Measurements from ENCODE around the gene CCT2. TPM values are rescaled to one million over a fixed set of nuclear protein-coding genes. Genes with fewer than 3 reads are reported as not detected.

Gene CCT2
- total RNA-seq, 1 donor from 2014 or later: 262 TPM

DNA sequence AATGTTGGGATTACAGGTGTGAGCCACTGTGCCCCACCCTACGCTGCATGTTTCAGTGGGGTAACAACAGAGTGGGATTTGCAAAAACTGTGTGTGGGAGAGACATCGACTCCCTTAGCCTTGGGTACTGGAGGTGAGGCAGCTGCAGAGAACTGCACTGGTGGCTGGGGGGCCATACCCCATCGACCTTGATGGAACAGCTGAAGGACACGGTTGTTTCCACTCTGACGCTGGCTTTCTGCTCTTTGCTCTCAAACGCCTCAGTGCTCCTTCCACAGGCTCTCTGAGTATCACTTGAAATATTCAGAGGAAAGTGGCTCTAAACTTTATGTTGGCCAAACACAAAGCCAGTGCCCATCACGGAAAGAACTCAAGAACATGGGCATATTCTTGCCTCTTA lies 56.3 kb downstream of the CCT2 start:
- Histone ChIP-seq H3K4me2 (ENCODE audit: low read length) (no peak overlapping the region), H3K27ac (ENCODE audit: low read depth, low read length) (no peak overlapping the region), H3K27me3 (ENCODE audit: insufficient read depth, low read length) (no peaks in the 10 kb centered on the region), H3K79me2 (ENCODE audit: insufficient read depth, low read length) (no peaks in the 10 kb centered on the region), H3K9me3 (ENCODE audit: insufficient read depth, low read depth, low read length) (no peaks in the 10 kb centered on the region), H4K20me1 (ENCODE audit: insufficient read depth, low read length) (no peaks in the 10 kb centered on the region), H3K4me1 (ENCODE audit: insufficient read depth, low read length) (no peaks in the 10 kb centered on the region), H2AFZ (ENCODE audit: low read depth, low read length) (no peak overlapping the region), H3K4me3 (ENCODE audit: insufficient read depth, low read depth, low read length) (no peak overlapping the region), H3K36me3 (ENCODE audit: insufficient read depth, low read length) (no peaks in the 10 kb centered on the region), H3K9ac (ENCODE audit: low read length) (no peak overlapping the region)
- Mint-ChIP-seq H3K36me3 (ENCODE audit: low read depth, unreplicated experiment) (no peaks in the 10 kb centered on the region), H3K4me1 (ENCODE audit: low read depth, unreplicated experiment) (no peaks in the 10 kb centered on the region), H3K9me3 (ENCODE audit: unreplicated experiment) (no peaks in the 10 kb centered on the region), H3K27ac (ENCODE audit: unreplicated experiment) (no peak overlapping the region), H3K4me3 (ENCODE audit: unreplicated experiment) (no peak overlapping the region), H3K27me3 (ENCODE audit: low read depth, unreplicated experiment) (no peaks in the 10 kb centered on the region)
- TF ChIP-seq, protein P1, sequence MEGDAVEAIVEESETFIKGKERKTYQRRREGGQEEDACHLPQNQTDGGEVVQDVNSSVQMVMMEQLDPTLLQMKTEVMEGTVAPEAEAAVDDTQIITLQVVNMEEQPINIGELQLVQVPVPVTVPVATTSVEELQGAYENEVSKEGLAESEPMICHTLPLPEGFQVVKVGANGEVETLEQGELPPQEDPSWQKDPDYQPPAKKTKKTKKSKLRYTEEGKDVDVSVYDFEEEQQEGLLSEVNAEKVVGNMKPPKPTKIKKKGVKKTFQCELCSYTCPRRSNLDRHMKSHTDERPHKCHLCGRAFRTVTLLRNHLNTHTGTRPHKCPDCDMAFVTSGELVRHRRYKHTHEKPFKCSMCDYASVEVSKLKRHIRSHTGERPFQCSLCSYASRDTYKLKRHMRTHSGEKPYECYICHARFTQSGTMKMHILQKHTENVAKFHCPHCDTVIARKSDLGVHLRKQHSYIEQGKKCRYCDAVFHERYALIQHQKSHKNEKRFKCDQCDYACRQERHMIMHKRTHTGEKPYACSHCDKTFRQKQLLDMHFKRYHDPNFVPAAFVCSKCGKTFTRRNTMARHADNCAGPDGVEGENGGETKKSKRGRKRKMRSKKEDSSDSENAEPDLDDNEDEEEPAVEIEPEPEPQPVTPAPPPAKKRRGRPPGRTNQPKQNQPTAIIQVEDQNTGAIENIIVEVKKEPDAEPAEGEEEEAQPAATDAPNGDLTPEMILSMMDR (IDR thresholded peaks at IDR 0.05; ENCODE audit: insufficient read depth, low read depth, low read length): no peak
- TF ChIP-seq EZH2 (IDR thresholded peaks at IDR 0.05; ENCODE audit: insufficient read depth, low read length): no peak
- no peak for DNase-seq (ENCODE audit: low read depth)
- FAIRE-seq: no peak

DNA sequence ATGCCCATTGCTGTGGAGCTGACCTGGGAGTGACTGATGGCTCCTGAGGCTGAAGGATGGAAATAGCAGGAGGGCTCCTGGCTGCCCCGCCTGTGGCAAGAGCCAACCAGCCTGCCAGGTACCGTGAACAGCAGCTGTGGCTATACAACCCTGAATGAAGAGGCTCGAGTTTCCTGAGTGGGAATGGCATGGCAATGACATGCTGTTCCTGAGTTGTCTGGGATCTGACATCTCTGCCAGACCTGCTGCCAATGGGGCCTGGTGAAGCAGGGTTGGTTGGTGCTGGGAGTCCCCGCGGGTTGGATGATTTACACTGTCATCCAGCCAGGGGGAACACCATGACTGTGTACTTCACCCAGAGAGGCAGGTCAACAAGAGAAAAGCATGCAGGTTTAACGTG lies 57.3 kb downstream of the CCT2 start:
- FAIRE-seq: no peak
- Histone ChIP-seq H3K27me3 (ENCODE audit: insufficient read depth, low read length) (no peaks in the 10 kb centered on the region), H3K36me3 (ENCODE audit: insufficient read depth, low read length) (no peaks in the 10 kb centered on the region), H3K27ac (ENCODE audit: low read depth, low read length) (no peak overlapping the region), H2AFZ (ENCODE audit: low read depth, low read length) (no peak overlapping the region), H3K9ac (ENCODE audit: low read length) (no peak overlapping the region), H3K4me1 (ENCODE audit: insufficient read depth, low read length) (no peaks in the 10 kb centered on the region), H3K79me2 (ENCODE audit: insufficient read depth, low read length) (no peaks in the 10 kb centered on the region), H3K9me3 (ENCODE audit: insufficient read depth, low read depth, low read length) (no peaks in the 10 kb centered on the region), H3K4me3 (ENCODE audit: insufficient read depth, low read depth, low read length) (no peak overlapping the region), H4K20me1 (ENCODE audit: insufficient read depth, low read length) (no peaks in the 10 kb centered on the region), H3K4me2 (ENCODE audit: low read length) (no peak overlapping the region)
- DNase-seq (ENCODE audit: low read depth): no peak
- H3K27me3 Mint-ChIP-seq (ENCODE audit: low read depth, unreplicated experiment): no peaks in the 10 kb centered on the region
- H3K4me3 Mint-ChIP-seq (ENCODE audit: unreplicated experiment): no peak overlapping the region
- no peaks in the 10 kb centered on the region for H3K9me3 Mint-ChIP-seq (ENCODE audit: unreplicated experiment)
- H3K4me1 Mint-ChIP-seq (ENCODE audit: low read depth, unreplicated experiment): no peaks in the 10 kb centered on the region
- H3K27ac Mint-ChIP-seq (ENCODE audit: unreplicated experiment): no peak overlapping the region
- no peak for TF ChIP-seq EZH2 (IDR thresholded peaks at IDR 0.05; ENCODE audit: insufficient read depth, low read length)
- TF ChIP-seq, protein P1 (IDR thresholded peaks at IDR 0.05; ENCODE audit: insufficient read depth, low read depth, low read length): no peak
- H3K36me3 Mint-ChIP-seq (ENCODE audit: low read depth, unreplicated experiment): no peaks in the 10 kb centered on the region

DNA sequence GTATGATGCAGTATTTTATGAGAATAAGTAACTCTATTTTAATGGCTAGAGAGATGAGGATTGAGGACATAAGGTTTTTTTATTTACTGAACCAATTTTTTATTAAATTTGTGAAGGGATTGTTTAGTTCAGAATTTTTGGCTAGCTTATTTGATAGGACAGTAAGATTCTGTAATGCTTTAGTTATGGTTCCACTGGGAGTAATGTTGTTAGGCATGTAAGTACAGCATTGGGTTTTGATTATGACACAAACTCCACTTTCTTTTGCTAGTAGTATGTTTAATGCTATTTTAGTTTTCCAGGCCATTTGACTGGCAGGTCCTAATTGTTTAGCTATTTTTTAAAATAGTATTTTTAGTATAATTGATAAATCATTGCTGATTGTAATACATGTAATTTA lies 59.3 kb downstream of the CCT2 start:
- no peaks in the 10 kb centered on the region for H3K9me3 ChIP-seq (ENCODE audit: insufficient read depth, low read depth, low read length)
- no peaks in the 10 kb centered on the region for H4K20me1 ChIP-seq (ENCODE audit: insufficient read depth, low read length)
- H3K4me1 ChIP-seq (ENCODE audit: insufficient read depth, low read length): no peaks in the 10 kb centered on the region
- TF ChIP-seq, protein P1 (IDR thresholded peaks at IDR 0.05; ENCODE audit: insufficient read depth, low read depth, low read length): no peak
- TF ChIP-seq EZH2 (IDR thresholded peaks at IDR 0.05; ENCODE audit: insufficient read depth, low read length): no peak
- Mint-ChIP-seq H3K27me3 (ENCODE audit: low read depth, unreplicated experiment) (no peaks in the 10 kb centered on the region), H3K27ac (ENCODE audit: unreplicated experiment) (no peak overlapping the region), H3K4me1 (ENCODE audit: low read depth, unreplicated experiment) (peaks cover 16% of the 10 kb centered on the region), H3K36me3 (ENCODE audit: low read depth, unreplicated experiment) (no peaks in the 10 kb centered on the region), H3K4me3 (ENCODE audit: unreplicated experiment) (no peak overlapping the region), H3K9me3 (ENCODE audit: unreplicated experiment) (no peaks in the 10 kb centered on the region)
- no peak overlapping the region for H3K27ac ChIP-seq (ENCODE audit: low read depth, low read length)
- H2AFZ ChIP-seq (ENCODE audit: low read depth, low read length): no peak overlapping the region
- no peak for FAIRE-seq
- H3K9ac ChIP-seq (ENCODE audit: low read length): no peak overlapping the region
- H3K36me3 ChIP-seq (ENCODE audit: insufficient read depth, low read length): no peaks in the 10 kb centered on the region
- H3K79me2 ChIP-seq (ENCODE audit: insufficient read depth, low read length): no peaks in the 10 kb centered on the region
- H3K4me2 ChIP-seq (ENCODE audit: low read length): no peak overlapping the region
- no peak for DNase-seq (ENCODE audit: low read depth)
- no peak overlapping the region for H3K4me3 ChIP-seq (ENCODE audit: insufficient read depth, low read depth, low read length)
- no peaks in the 10 kb centered on the region for H3K27me3 ChIP-seq (ENCODE audit: insufficient read depth, low read length)

All from astrocyte (in vitro differentiated cells and primary cell).